Measurements from ENCODE around the gene RPS18. TPM values are rescaled to one million over a fixed set of nuclear protein-coding genes. Genes with fewer than 3 reads are reported as not detected.

RPS18 gene
- total RNA-seq, 1 experiment from 2014 or later: 2,442 TPM

- peak; percentile 92 to 93 for DNase-seq
- Histone ChIP-seq H3K36me3 (ENCODE audit: low read depth) (peaks cover 44% of the 10 kb centered on the region), H3K4me3 (peak within 1 kb of the TSS; percentile 70; the same call in 1 of the 2 replicates), H3K27me3 (ENCODE audit: insufficient read depth, low read depth) (no peaks in the 10 kb centered on the region), H3K27ac (peak within 1 kb of the TSS; percentile 79), H4K20me1 (ENCODE audit: insufficient read depth) (peaks cover 36% of the 10 kb centered on the region), H3K4me2 (peak within 1 kb of the TSS; percentile 96), H3K9me3 (ENCODE audit: insufficient read depth, low read depth) (no peaks in the 10 kb centered on the region), H3F3A (ENCODE audit: insufficient read depth, low read depth) (peaks cover 91% of the 10 kb centered on the region), H3K9me2 (ENCODE audit: insufficient read depth) (no peaks in the 10 kb centered on the region), H3K79me2 (ENCODE audit: low read depth) (peaks cover 40% of the 10 kb centered on the region), H3K4me1 (replicated peaks; ENCODE audit: insufficient read depth) (peaks cover 36% of the 10 kb centered on the region), H2AFZ (no peak within 1 kb of the TSS)
- peak; percentile 63 for TF ChIP-seq CTCF (conservative IDR thresholded peaks at IDR 0.05)
- no peak for TF ChIP-seq EZH2 (IDR thresholded peaks at IDR 0.05; ENCODE audit: low read depth)
- CTCF ChIA-PET: interaction anchor here (0.5 to 0.6 kb wide), 2 partner anchors 25 to 442 kb away, joined by 3 to 8 read pairs; no protein-coding TSS in a partner anchor
- intact Hi-C loops (cut with micrococcal nuclease; ENCODE audit: unreplicated experiment): loop anchor here (2.0 to 10.0 kb wide), 2 partner anchors 22 to 72 kb away; partner anchors contain the start of genes HSD17B8, RGL2, RING1 and RXRB
- no TSS peak for BruUV-seq (replicated peaks)
- POLR2A ChIA-PET (ENCODE audit: unreplicated experiment): interaction anchor here (0.7 to 0.9 kb wide), 3 partner anchors 12 to 22 kb away, joined by 5 to 13 read pairs (median 5); partner anchors contain the start of genes PFDN6 and WDR46
These were observed 5.2 kb downstream of the RPS18 start, which contains the start of gene B3GALT4 for GRCh38 chr6:33276864-33277662. Gene B3GALT4, plus strand, starts transcription at chr6:33277123. Its CDS starts 297 bp downstream, at chr6:33277420.

- Histone ChIP-seq H3K4me2 (peak overlapping the region; percentile 96), H3K4me1 (replicated peaks; ENCODE audit: insufficient read depth) (peaks cover 36% of the 10 kb centered on the region), H3K27me3 (ENCODE audit: insufficient read depth, low read depth) (no peaks in the 10 kb centered on the region), H3K4me3 (peak overlapping the region; percentile 70; the same call in 1 of the 2 replicates), H4K20me1 (ENCODE audit: insufficient read depth) (peaks cover 36% of the 10 kb centered on the region), H3F3A (ENCODE audit: insufficient read depth, low read depth) (peaks cover 90% of the 10 kb centered on the region), H3K9me2 (ENCODE audit: insufficient read depth) (no peaks in the 10 kb centered on the region), H3K27ac (peak overlapping the region; percentile 48; the same call in 1 of the 2 replicates), H3K79me2 (ENCODE audit: low read depth) (peaks cover 32% of the 10 kb centered on the region), H3K9me3 (ENCODE audit: insufficient read depth, low read depth) (no peaks in the 10 kb centered on the region), H2AFZ (no peak overlapping the region), H3K36me3 (ENCODE audit: low read depth) (peaks cover 38% of the 10 kb centered on the region)
- DNase-seq: peak in 1 of 2 experiments; percentile 21
- CTCF ChIA-PET: interaction anchor here (0.5 kb wide), 1 partner anchor 24 kb away, joined by 8 read pairs; no protein-coding TSS in a partner anchor
- intact Hi-C loops (cut with micrococcal nuclease; ENCODE audit: unreplicated experiment): loop anchor here (2.0 to 10.0 kb wide), 2 partner anchors 21 to 73 kb away; partner anchors contain the start of genes HSD17B8, RGL2, RING1 and RXRB
- POLR2A ChIA-PET (ENCODE audit: unreplicated experiment): interaction anchor here (0.7 to 0.9 kb wide), 3 partner anchors 11 to 22 kb away, joined by 5 to 13 read pairs (median 5); partner anchors contain the start of genes PFDN6 and WDR46
- no TSS peak for BruUV-seq (replicated peaks)
- TF ChIP-seq EZH2 (IDR thresholded peaks at IDR 0.05; ENCODE audit: low read depth) (no peak), CTCF (conservative IDR thresholded peaks at IDR 0.05) (no peak)
These were observed 6.0 kb downstream of the RPS18 start for GRCh38 chr6:33277663-33278391.

- CTCF ChIA-PET: no interaction called here
- no peak for TF ChIP-seq EZH2 (IDR thresholded peaks at IDR 0.05; ENCODE audit: low read depth)
- no peak for TF ChIP-seq CTCF (conservative IDR thresholded peaks at IDR 0.05)
- H3K79me2 ChIP-seq (ENCODE audit: low read depth): peaks cover 27% of the 10 kb centered on the region
These were observed 6.5 kb downstream of the RPS18 start for GRCh38 chr6:33278392-33278741.

More at GRCh38 chr6:33278392-33278741, 6.5 kb downstream of the RPS18 start:
- peaks cover 32% of the 10 kb centered on the region for H4K20me1 ChIP-seq (ENCODE audit: insufficient read depth)
- H3K27ac ChIP-seq: no peak overlapping the region
- DNase-seq: peak in 1 of 2 experiments; percentile 24
- POLR2A ChIA-PET (ENCODE audit: unreplicated experiment): interaction anchor here (0.6 kb wide), 1 partner anchor 20 kb away, joined by 4 read pairs; no protein-coding TSS in a partner anchor
- no peak overlapping the region for H3K4me2 ChIP-seq
- H3K9me2 ChIP-seq (ENCODE audit: insufficient read depth): no peaks in the 10 kb centered on the region
- H3K4me3 ChIP-seq: no peak overlapping the region
- H3F3A ChIP-seq (ENCODE audit: insufficient read depth, low read depth): peaks cover 85% of the 10 kb centered on the region
- intact Hi-C loops (cut with micrococcal nuclease; ENCODE audit: unreplicated experiment): loop anchor here (10.0 kb wide), 1 partner anchor 74 kb away; the partner anchor contains the start of genes HSD17B8, RING1, RXRB and SLC39A7
- BruUV-seq (replicated peaks): no TSS peak
- H3K4me1 ChIP-seq (replicated peaks; ENCODE audit: insufficient read depth): peaks cover 33% of the 10 kb centered on the region
- no peaks in the 10 kb centered on the region for H3K27me3 ChIP-seq (ENCODE audit: insufficient read depth, low read depth)
- H3K36me3 ChIP-seq (ENCODE audit: low read depth): peaks cover 32% of the 10 kb centered on the region
- no peaks in the 10 kb centered on the region for H3K9me3 ChIP-seq (ENCODE audit: insufficient read depth, low read depth)
- H2AFZ ChIP-seq: no peak overlapping the region
